Karpas-422 (cell line): ENCODE results near the gene KCNC3. TPM values are rescaled to one million over a fixed set of nuclear protein-coding genes. Genes with fewer than 3 reads are reported as not detected.
"Not testable (repeated sequence)": the region's sequence is repeated elsewhere in the genome, so short reads cannot be mapped to it uniquely, and the experiment has no call there.

Experiments used
- DNase-seq: peaks from one replicate; pipeline ENCODE4 v3.0.0-alpha.2; 2015
- H2AFZ ChIP-seq: fragments of 200-600 bp; sonication (generic); 2 replicates; pipeline ENCODE4 v1.6.1; 2014; ENCODE audit warnings: antibody characterized with exemption, low read length, mixed read lengths
- H3K27ac ChIP-seq: fragments of 200-600 bp; sonication (generic); 2 replicates; pipeline ENCODE4 v1.5.1; 2014; ENCODE audit warnings: mild to moderate bottlenecking, low read length, moderate library complexity
- H3K27me3 ChIP-seq: fragments of 200-600 bp; sonication (generic); 2 replicates; pipeline ENCODE4 v1.6.1; 2014; ENCODE audit warnings: low read length, mixed read lengths
- H3K36me3 ChIP-seq: fragments of 200-600 bp; sonication (generic); 2 replicates; pipeline ENCODE4 v1.6.1; 2014; ENCODE audit warnings: low read length, mixed read lengths; ENCODE audit not compliant: insufficient read depth
- H3K4me1 ChIP-seq: fragments of 200-600 bp; sonication (generic); 2 replicates; pipeline ENCODE4 v1.6.1; 2014; ENCODE audit warnings: mild to moderate bottlenecking, low read length, mixed read lengths
- H3K4me2 ChIP-seq: fragments of 200-600 bp; sonication (generic); 2 replicates; pipeline ENCODE4 v1.6.1; 2014; ENCODE audit warnings: low read length, low read depth, mild to moderate bottlenecking; ENCODE audit not compliant: poor library complexity, severe bottlenecking
- H3K4me3 ChIP-seq: fragments of 200-600 bp; sonication (generic); 2 replicates; pipeline ENCODE4 v1.5.1; 2014; ENCODE audit warnings: mild to moderate bottlenecking, antibody characterized with exemption, low read length, mixed read lengths
- H3K79me2 ChIP-seq: fragments of 200-600 bp; sonication (generic); 2 replicates; pipeline ENCODE4 v1.6.1; 2014; ENCODE audit warnings: mild to moderate bottlenecking, low read length, mixed read lengths
- H3K9ac ChIP-seq: fragments of 200-600 bp; sonication (generic); 2 replicates; pipeline ENCODE4 v1.6.0; 2014; ENCODE audit warnings: low read length
- H3K9me2 ChIP-seq: fragments of 200-600 bp; sonication (generic), shearing (Covaris generic); replicated peaks from 2 replicates; pipeline ENCODE4 v1.6.0; 2014; ENCODE audit warnings: mild to moderate bottlenecking, low read length, moderate library complexity; ENCODE audit not compliant: insufficient read depth
- H3K9me3 ChIP-seq: fragments of 300-700, 200-600 bp; sonication (generic); 2 replicates; pipeline ENCODE4 v1.6.1; 2014; ENCODE audit warnings: low read length, mixed read lengths
- H4K20me1 ChIP-seq: fragments of 200-600 bp; sonication (generic); 2 replicates; pipeline ENCODE4 v1.6.1; 2014; ENCODE audit warnings: mild to moderate bottlenecking, antibody characterized with exemption, low read length, low read depth; ENCODE audit not compliant: insufficient read depth
- total RNA-seq: library from RNA; depleted of rRNA; stranded (reverse); fragments of >200 nt; shearing (Covaris generic); gene quantifications from 2 replicates; pipeline ENCODE4 v1.2.3, GENCODE V29; 2014; ENCODE audit warnings: low replicate concordance

The KCNC3 gene
- total RNA-seq, 1 experiment from 2014 or later, result 10.8 TPM

DNA sequence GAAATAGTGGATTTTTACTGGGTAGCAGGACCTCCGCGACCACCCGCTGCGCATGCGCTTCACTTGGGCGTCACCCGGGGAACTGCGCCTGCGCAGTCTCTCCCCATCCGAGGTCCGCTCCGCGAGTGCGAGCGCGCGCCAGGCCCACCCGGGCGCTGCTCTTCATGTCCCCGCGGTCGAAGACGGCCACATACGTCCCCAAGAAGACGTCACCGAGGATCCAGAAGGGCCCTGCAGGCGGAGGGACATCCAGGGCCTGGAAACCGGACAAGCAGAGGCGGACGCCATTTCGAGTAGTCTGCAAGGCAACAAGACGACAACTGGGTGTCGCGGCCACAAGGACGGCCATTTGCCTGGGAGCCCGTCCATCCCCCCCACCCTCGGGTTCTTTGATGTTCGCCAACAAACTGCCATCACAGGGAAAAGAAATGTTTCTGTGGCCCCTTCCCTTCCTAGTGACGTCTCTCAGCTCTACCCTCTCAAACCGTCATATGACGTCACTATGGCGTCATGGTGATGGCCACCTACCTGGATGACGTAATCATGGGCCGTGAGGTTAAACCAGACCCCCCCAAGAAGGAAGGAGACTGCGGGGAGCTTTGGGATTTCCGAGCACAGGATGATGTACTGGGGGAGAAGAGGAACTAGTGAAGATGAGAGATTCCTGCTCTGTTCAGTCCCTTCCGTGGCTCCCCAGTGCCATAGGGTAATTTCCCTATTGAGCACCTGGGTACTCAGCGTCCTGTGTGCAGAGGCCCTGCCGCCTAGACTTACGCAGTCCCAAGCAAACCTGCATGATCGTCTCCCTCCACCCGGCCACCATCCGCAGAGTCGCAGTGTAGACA, 29.5 kb upstream of the KCNC3 start:
- Histone ChIP-seq H3K9me3 (no peaks in the 10 kb centered on the region), H3K36me3 (no peaks in the 10 kb centered on the region), H2AFZ (no peak overlapping the region), H3K9me2 (no peaks in the 10 kb centered on the region), H4K20me1 (no peaks in the 10 kb centered on the region; the same call in 1 of the 2 replicates), H3K4me1 (peaks cover 23% of the 10 kb centered on the region), H3K9ac (peak overlapping the region; percentile 52), H3K4me2 (peak overlapping the region; percentile 56), H3K4me3 (peak overlapping the region; percentile 43; the same call in 1 of the 2 replicates), H3K27ac (no peak overlapping the region), H3K27me3 (no peaks in the 10 kb centered on the region), H3K79me2 (no peaks in the 10 kb centered on the region)
- peak; percentile 79 for DNase-seq

DNA sequence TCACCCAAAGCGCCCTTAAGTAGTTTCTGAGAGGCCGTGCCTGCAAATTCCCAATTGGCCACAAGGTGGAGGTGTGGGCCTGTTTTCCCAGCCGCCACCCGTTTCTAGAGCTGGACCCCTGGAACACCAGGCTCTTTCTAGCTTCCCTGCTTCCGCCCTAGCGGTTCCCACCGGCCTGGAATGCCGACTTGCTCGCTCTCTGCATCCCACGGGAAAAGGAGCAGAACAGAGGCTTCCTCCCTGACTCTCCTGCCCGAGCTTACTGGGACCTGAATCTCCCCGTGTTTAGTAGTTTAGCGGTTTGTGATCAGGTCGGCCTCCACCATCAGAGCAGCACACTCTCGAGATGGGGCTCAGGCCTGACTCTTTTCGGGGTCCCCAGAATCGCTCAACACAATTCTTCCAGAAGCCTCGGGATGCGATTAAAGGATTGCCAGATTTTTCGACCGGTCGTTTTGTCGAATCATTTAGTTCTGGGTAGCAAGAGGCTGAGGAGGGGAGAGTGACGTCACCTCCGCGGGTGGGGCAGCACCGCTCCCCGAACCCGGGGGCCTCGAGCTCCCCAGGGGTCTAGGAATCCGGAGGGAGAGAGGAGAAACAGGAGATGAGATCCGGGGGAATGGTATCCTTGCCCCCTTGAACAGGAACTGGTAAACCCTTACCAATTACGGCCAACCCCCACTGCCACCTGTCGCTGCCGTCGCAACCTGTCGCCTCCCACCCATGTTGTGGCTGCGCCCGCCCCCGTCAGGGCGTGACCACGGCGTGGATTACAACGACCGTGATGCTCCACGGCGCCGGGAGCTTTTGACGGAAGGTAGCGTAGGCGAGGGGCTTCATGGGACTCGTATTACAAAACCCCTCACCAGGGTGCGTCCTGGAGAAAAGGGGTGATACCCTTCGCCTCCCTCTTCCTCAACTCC, 28.3 kb upstream of the KCNC3 start:
- Histone ChIP-seq H3K9me3 (no peaks in the 10 kb centered on the region), H3K4me1 (peaks cover 23% of the 10 kb centered on the region), H3K4me2 (peak overlapping the region; percentile 69), H3K36me3 (no peaks in the 10 kb centered on the region), H4K20me1 (no peaks in the 10 kb centered on the region; the same call in 1 of the 2 replicates), H3K79me2 (no peaks in the 10 kb centered on the region), H2AFZ (peak overlapping the region; percentile 85; the same call in 1 of the 2 replicates), H3K9ac (peak overlapping the region; percentile 58), H3K27me3 (no peaks in the 10 kb centered on the region), H3K9me2 (no peaks in the 10 kb centered on the region), H3K27ac (no peak overlapping the region), H3K4me3 (peak overlapping the region; percentile 47; the same call in 1 of the 2 replicates)
- peak; percentile 93 for DNase-seq

DNA sequence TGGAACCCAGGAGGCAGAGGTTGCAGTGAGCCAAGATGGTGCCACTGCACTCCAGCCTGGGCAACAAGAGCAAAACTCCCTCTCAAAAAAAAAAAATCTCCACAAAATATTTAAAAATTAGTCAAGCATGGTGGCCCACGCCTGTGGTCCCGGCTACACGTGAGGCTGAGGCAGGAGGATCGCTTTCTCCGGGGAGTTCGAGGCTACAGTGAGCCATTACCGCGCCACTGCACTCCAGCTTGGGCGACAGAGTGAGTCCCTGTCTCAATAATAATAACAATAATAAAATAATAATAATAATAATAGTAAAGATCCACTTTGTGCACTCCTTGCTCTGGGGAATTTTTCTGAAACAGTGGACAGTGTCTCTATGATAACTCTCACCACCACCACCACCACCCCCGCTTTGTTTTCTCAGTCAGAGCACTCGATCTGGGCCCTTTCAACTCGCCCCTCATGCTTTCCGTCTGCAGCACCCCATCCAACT, 27.6 kb upstream of the KCNC3 start:
- H3K9ac ChIP-seq, result no peak overlapping the region; the same call in 1 of the 2 replicates
- no peak overlapping the region for H3K27ac ChIP-seq
- DNase-seq, result no peak
- no peaks in the 10 kb centered on the region for H3K36me3 ChIP-seq
- no peaks in the 10 kb centered on the region for H4K20me1 ChIP-seq
- no peaks in the 10 kb centered on the region for H3K27me3 ChIP-seq
- no peak overlapping the region for H3K4me3 ChIP-seq
- H2AFZ ChIP-seq, result peak overlapping the region; percentile 85; the same call in 1 of the 2 replicates
- no peaks in the 10 kb centered on the region for H3K79me2 ChIP-seq
- H3K4me1 ChIP-seq, result peaks cover 23% of the 10 kb centered on the region
- no peaks in the 10 kb centered on the region for H3K9me2 ChIP-seq
- H3K9me3 ChIP-seq, result no peaks in the 10 kb centered on the region
- peak overlapping the region; percentile 69 for H3K4me2 ChIP-seq

DNA sequence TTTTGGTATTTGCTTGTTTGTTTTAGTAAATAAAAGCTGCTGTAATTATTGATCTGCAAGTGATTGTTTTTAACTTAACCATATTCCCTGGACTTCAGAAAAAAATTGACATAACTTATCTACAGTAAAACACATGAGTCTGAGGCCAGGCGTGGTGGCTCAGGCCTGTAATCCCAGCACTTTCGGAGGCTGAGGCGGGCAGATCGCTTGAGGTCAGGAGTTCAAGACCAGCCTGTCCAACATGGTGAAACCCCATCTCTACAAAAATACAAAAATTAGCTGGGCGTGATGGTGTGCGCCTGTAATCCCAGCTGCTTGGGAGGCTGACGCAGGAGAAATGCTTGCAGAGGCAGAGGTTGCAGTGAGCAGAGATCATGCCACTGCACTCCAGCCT, 24.3 kb upstream of the KCNC3 start:
- peaks cover 43% of the 10 kb centered on the region for H3K4me1 ChIP-seq
- not testable (repeated sequence) for H3K27ac ChIP-seq, H3K9ac ChIP-seq, H4K20me1 ChIP-seq, H3K79me2 ChIP-seq, H3K4me2 ChIP-seq, H3K36me3 ChIP-seq, H3K27me3 ChIP-seq, H3K9me3 ChIP-seq, H3K9me2 ChIP-seq, DNase-seq, H3K4me3 ChIP-seq, H2AFZ ChIP-seq

DNA sequence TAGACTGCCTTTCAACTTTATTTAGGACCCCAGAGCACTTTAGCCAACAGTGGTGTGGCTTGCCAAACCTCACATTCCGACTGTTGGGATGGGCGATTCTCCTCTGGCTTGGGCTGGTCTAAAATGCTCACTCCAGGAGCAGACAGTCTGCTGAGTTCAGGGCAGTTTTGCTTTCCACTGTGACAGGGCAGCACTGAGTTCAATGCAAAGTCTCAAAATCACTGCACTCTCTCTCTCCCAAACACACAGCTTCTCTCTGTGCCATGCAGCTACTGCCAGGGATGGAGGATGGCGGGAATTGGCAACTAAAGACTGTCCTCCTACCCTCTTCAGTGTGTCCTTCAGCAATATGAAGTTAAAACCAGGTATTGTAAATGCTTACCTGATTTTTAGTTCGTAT, 23.1 kb upstream of the KCNC3 start:
- H4K20me1 ChIP-seq, result no peaks in the 10 kb centered on the region
- H3K27me3 ChIP-seq, result no peaks in the 10 kb centered on the region
- H3K9me2 ChIP-seq, result no peaks in the 10 kb centered on the region
- no peak overlapping the region for H3K27ac ChIP-seq
- no peaks in the 10 kb centered on the region for H3K9me3 ChIP-seq
- no peak overlapping the region for H3K4me2 ChIP-seq
- H3K79me2 ChIP-seq, result no peaks in the 10 kb centered on the region
- no peak for DNase-seq
- H3K4me1 ChIP-seq, result peaks cover 48% of the 10 kb centered on the region
- H3K9ac ChIP-seq, result no peak overlapping the region
- no peak overlapping the region for H2AFZ ChIP-seq
- no peak overlapping the region for H3K4me3 ChIP-seq
- no peaks in the 10 kb centered on the region for H3K36me3 ChIP-seq

DNA sequence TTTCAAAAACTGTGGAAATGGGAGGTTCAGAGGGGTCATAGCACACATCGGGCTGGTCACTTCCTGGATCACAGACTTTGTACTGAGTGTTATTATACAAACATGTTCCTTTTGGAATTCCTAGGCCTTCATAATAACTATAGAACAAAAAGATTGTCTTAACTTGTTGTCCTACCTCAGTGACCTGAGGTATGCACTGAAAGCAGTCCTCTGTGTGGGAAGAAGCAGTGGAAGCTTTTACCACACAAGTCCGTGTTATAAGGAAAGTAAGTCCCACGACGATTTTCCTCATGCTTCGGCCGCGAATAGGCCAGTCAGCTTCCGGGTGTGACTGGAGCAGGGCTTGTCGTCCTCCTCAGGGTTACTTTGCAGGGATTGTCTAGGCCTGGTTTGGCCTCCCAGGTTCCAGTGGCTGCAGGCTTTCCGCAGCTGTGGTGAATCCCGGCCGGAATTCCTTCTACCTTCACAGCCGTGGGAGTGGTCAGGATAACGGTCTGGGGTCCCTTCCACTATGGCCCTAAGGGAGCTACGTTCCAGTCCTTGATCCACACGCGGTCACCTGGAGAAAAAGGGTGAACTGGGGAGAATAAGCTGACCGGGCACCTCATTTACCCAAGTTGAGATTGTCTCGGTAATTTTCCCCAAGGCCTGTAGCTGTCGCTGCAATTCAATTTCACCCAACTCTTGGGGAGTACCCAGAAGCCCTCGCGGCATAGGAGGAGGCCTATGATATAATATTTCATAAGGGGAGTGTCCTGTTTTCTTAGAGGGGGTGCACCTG, 20.3 kb upstream of the KCNC3 start:
- H3K4me3 ChIP-seq, result peak overlapping the region; percentile 53
- peak; percentile 94 for DNase-seq
- peak overlapping the region; percentile 58 for H3K9ac ChIP-seq
- H3K36me3 ChIP-seq, result peaks cover 3% of the 10 kb centered on the region; the same call in 1 of the 2 replicates
- no peaks in the 10 kb centered on the region for H3K9me3 ChIP-seq
- no peaks in the 10 kb centered on the region for H3K9me2 ChIP-seq
- H3K79me2 ChIP-seq, result peaks cover 1% of the 10 kb centered on the region; the same call in 1 of the 2 replicates
- peak overlapping the region; percentile 22 for H2AFZ ChIP-seq
- peak overlapping the region; percentile 61 for H3K4me2 ChIP-seq
- no peaks in the 10 kb centered on the region for H4K20me1 ChIP-seq
- H3K4me1 ChIP-seq, result peaks cover 63% of the 10 kb centered on the region
- H3K27me3 ChIP-seq, result no peaks in the 10 kb centered on the region
- H3K27ac ChIP-seq, result peak overlapping the region; percentile 95

DNA sequence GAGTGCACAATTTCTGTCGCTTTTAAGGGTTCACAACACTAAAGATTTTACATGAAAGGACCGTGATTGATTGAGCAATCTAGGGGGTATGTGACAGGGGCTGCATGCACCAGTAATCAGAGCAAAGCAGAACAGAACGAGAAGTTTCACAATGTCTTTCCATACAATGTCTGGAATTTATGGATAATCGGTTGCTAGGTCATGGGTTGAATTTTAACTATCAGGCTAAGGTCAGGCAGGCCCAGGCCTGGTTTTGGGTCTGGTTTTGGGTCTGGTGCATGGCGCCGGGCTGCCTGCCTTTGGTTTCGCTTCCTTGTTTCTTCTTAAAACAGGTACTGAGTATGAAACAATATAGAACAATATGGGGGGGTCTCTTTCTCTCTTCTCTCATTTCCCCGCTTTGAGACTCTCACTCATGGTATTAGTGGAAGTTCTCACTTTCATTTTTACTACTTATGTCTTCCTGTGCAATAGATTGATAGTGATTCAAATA, 18.0 kb upstream of the KCNC3 start:
- peak overlapping the region; percentile 35 for H3K4me3 ChIP-seq
- H3K9ac ChIP-seq, result peak overlapping the region; percentile 58
- H3K4me1 ChIP-seq, result peaks cover 79% of the 10 kb centered on the region
- H4K20me1 ChIP-seq, H3K27me3 ChIP-seq, H3K9me3 ChIP-seq, H3K36me3 ChIP-seq, H3K9me2 ChIP-seq: not testable (repeated sequence)
- DNase-seq, result peak; percentile 93
- peak overlapping the region; percentile 22 for H2AFZ ChIP-seq
- peak overlapping the region; percentile 95 for H3K27ac ChIP-seq
- H3K79me2 ChIP-seq, result peaks cover 18% of the 10 kb centered on the region
- peak overlapping the region; percentile 61 for H3K4me2 ChIP-seq
